AG04450 (cell line): ENCODE results near the gene ST6GAL1. TPM values are rescaled to one million over a fixed set of nuclear protein-coding genes. Genes with fewer than 3 reads are reported as not detected.
"Not testable (repeated sequence)": the region's sequence is repeated elsewhere in the genome, so short reads cannot be mapped to it uniquely, and the experiment has no call there.

Experiments used
- CTCF ChIA-PET: fragments of 300-600, 350-600 bp; formaldehyde crosslinking; extraction: SDS; loops from one replicate; lab custom pipeline; 2022; ENCODE audit warnings: antibody characterized with exemption, inconsistent platforms; lab: Charles Lee
- POLR2A ChIA-PET: fragments of 350-600 bp; formaldehyde crosslinking; extraction: SDS; loops from one replicate; lab custom pipeline; 2021; ENCODE audit warnings: antibody characterized with exemption, inconsistent platforms; lab: Yijun Ruan, JAX
- DNase-seq: peaks from one replicate; pipeline ENCODE4 v3.0.0-alpha.2; 2011; ENCODE audit warnings: low read depth, low spot score
- H3K27ac ChIP-seq: one replicate; pipeline ENCODE4 v1.5.1; 2012; ENCODE audit warnings: low read depth, low read length, control low read depth
- H3K27me3 ChIP-seq: one replicate; pipeline ENCODE4 v1.6.0; 2012; ENCODE audit warnings: low read length; ENCODE audit not compliant: control insufficient read depth, insufficient read depth
- H3K4me3 ChIP-seq: 2 replicates; pipeline ENCODE4 v1.5.1; 2011; ENCODE audit warnings: mild to moderate bottlenecking, low read depth, low read length, control low read depth
- H3K9me3 ChIP-seq: 2 replicates; pipeline ENCODE4 v1.5.1; 2012; ENCODE audit warnings: low read length; ENCODE audit not compliant: control insufficient read depth, insufficient read depth
- CTCF ChIP-seq: IDR thresholded peaks from 2 replicates; pipeline ENCODE4 v1.5.1; 2011; ENCODE audit warnings: low read depth, low read length, control low read depth, inconsistent platforms
- polyA minus RNA-seq: library from RNA; depleted of rRNA, polyadenylated mRNA; stranded (reverse); fragments of >200 nt; gene quantifications from 2 replicates; pipeline ENCODE4 v1.2.3, GENCODE V29; 2011; rRNA and poly(A)+ RNA removed
- polyA plus RNA-seq: library from polyadenylated mRNA; depleted of rRNA; stranded (reverse); fragments of >200 nt; gene quantifications from 2 replicates; pipeline ENCODE4 v1.2.3, GENCODE V29; 2011; rRNA removed

The ST6GAL1 gene, protein sequence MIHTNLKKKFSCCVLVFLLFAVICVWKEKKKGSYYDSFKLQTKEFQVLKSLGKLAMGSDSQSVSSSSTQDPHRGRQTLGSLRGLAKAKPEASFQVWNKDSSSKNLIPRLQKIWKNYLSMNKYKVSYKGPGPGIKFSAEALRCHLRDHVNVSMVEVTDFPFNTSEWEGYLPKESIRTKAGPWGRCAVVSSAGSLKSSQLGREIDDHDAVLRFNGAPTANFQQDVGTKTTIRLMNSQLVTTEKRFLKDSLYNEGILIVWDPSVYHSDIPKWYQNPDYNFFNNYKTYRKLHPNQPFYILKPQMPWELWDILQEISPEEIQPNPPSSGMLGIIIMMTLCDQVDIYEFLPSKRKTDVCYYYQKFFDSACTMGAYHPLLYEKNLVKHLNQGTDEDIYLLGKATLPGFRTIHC
- polyA plus RNA-seq: 11.8 and 11.9 TPM in 2 replicates
- polyA minus RNA-seq: 17.6 and 21.5 TPM in 2 replicates

DNA sequence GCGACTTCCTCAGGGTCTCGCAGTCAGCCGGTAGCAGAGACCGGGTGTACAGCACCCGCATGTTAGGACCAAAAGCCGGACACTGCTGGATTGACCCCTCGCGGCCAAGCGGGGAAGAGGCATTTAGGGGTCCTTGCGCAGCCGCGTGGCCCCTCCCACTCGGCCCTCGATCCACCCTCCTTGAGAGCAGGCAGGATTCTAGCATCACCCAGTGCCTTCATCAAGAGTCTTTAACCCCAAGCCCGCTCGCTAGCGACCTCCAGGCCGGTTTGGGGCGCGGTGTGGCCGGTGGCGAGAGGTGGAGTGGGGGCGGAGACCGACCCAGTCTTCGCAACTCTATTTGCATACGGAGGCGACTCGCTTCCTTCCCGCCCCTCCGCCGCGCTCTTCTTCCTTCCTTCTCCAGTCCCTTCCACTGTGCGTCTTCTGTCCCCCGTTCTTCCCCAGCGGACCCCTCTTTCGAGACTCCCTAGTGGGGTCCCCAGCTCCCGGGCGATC, at the start of gene ST6GAL1:
ST6GAL1 (plus strand) TSS at position 384 of the 498 bp plus-strand sequence. CDS start 112,178 bp downstream, outside the sequence.
- H3K27me3 ChIP-seq: peaks cover 5% of the 10 kb centered on the region
- peak; percentile 61 for TF ChIP-seq CTCF
- CTCF ChIA-PET: interaction anchor here (1.4 kb wide), 1 partner anchor 183 kb away, joined by 4 read pairs; no protein-coding TSS in a partner anchor
- H3K4me3 ChIP-seq: peak within 1 kb of the TSS; percentile 77
- no peaks in the 10 kb centered on the region; the same call in 1 of the 2 replicates for H3K9me3 ChIP-seq
- no peak for DNase-seq
- POLR2A ChIA-PET: no interaction called here
- H3K27ac ChIP-seq: peak within 1 kb of the TSS; percentile 39

DNA sequence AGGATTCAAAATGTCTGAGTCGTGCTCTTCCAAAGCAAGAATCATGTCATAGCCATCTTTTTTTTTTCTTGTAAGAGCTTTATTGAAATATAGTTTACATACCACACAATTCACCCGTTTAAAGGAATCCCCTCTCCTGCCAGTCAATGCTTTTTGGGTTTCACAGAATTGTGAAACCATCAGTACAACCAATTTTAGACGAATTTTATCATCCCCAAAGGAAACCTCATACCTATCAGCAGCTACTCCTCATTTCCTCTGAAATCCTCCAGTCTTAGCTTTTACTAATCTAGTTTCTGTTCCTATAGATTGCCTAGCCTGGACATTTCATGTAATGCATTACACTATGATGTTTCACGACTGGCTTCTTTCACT, 48.2 kb upstream of the ST6GAL1 start:
- Histone ChIP-seq H3K9me3 (no peaks in the 10 kb centered on the region), H3K27ac (no peak overlapping the region), H3K27me3 (no peaks in the 10 kb centered on the region), H3K4me3 (no peak overlapping the region)
- ChIA-PET CTCF (no interaction called here), POLR2A (no interaction called here)
- no peak for TF ChIP-seq CTCF
- no peak for DNase-seq

- H3K9me3 ChIP-seq: no peaks in the 10 kb centered on the region
These were observed 47.2 kb upstream of the ST6GAL1 start for GRCh38 chr3:186882881-186883685.

DNA sequence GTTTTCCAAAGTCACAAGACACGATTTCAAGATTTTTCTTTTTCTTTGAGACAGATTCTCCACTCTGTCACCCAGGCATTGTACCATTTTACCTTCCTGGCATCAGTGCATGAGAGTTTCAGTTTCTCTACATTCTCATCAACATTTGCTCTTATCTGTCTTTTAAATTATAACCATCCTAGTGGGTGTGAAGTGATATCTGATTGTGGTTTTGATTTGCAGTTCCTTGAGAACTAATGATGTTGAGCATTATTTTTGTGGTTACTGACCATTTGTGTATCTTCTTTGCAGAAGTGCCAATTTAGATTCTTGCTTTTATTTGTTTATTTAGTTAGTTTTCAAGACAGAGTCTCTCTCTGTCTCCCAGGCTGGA, 46.7 kb upstream of the ST6GAL1 start:
- ChIA-PET CTCF (interaction anchor here (0.7 kb wide), 1 partner anchor 1770 kb away, joined by 7 read pairs; no protein-coding TSS in a partner anchor), POLR2A (no interaction called here)
- Histone ChIP-seq H3K4me3 (no peak overlapping the region), H3K27ac (no peak overlapping the region), H3K27me3 (peaks cover 3% of the 10 kb centered on the region), H3K9me3 (no peaks in the 10 kb centered on the region)
- DNase-seq: no peak
- no peak for TF ChIP-seq CTCF

More at GRCh38 chr3:186882881-186883685, 47.2 kb upstream of the ST6GAL1 start:
- Histone ChIP-seq H3K4me3 (no peak overlapping the region), H3K27ac (no peak overlapping the region), H3K27me3 (peaks cover 3% of the 10 kb centered on the region)
- POLR2A ChIA-PET: no interaction called here
- DNase-seq: no peak
- TF ChIP-seq CTCF: no peak
- CTCF ChIA-PET: interaction anchor here (0.7 kb wide), 1 partner anchor 1771 kb away, joined by 7 read pairs; no protein-coding TSS in a partner anchor

DNA sequence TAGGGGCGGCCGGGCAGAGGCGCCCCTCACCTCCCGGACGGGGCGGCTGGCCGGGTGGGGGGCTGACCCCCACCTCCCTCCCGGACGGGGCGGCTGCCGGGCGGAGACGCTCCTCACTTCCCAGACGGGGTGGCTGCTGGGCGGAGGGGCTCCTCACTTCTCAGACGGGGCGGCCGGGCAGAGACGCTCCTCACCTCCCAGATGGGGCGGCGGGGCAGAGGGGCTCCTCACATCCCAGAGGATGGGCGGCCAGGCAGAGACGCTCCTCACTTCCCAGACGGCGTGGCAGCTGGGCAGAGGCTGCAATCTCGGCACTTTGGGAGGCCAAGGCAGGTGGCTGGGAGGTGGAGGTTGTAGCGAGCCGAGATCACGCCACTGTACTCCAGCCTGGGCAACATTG, 45.5 kb upstream of the ST6GAL1 start:
- H3K4me3 ChIP-seq, H3K27me3 ChIP-seq, POLR2A ChIA-PET, H3K27ac ChIP-seq, CTCF ChIA-PET, DNase-seq, H3K9me3 ChIP-seq: not testable (repeated sequence)
